Left colon (tissue), 2 donors: ENCODE data around the gene SPOCD1. TPM values are rescaled to one million over a fixed set of nuclear protein-coding genes. Genes with fewer than 3 reads are reported as not detected.

ENCODE experiments used
- ATAC-seq: fragments of 200-7000 bp; cut with Tn5 transposase; one replicate; pipeline ENCODE4 v1.9.1; 2020; ENCODE audit warnings: mild to moderate bottlenecking, moderate library complexity
- DNase-seq, 2 donors: peaks; one replicate each; pipeline ENCODE4 v3.0.0-alpha.2; 2020
- intact Hi-C, 2 donors: fragments of 100-400 bp; cut with DNase I in 1 of 2; cut with micrococcal nuclease in 1 of 2; formaldehyde crosslinking; loops; one replicate each; pipeline versions ENCODE4 v1.11.2 to v1.14.0; 2022; cut with DNase I, micrococcal nuclease
- total RNA-seq, 2 donors: library from RNA; stranded (reverse); fragmentation: NEBNext Ultra II Directional; extraction: Animal tissue kit (Norgen Biotek cat#: 25700); gene quantifications; one replicate each; pipeline ENCODE4 v1.2.1, GENCODE V29; 2021
- donor health status: DM: no; HTN: no; CAD: no.
- donor health status: DM: yes; HTN: yes; CAD: no.

Gene SPOCD1
- total RNA-seq, 2 donors from 2014 or later, result 0.45 to 0.79 TPM

- intact Hi-C loops, result no loop called here
- DNase-seq (no peak), ATAC-seq (no peak)
Observed at GRCh38 chr1:31754397-31754796, 61.4 kb downstream of the SPOCD1 start.

GRCh38 chr1:31753707-31754349, 62.0 kb downstream of the SPOCD1 start:
- DNase-seq (peak; percentile 81 to 82), ATAC-seq (peak; percentile 92)
- intact Hi-C loops, result no loop called here

GRCh38 chr1:31752952-31753475, 62.8 kb downstream of the SPOCD1 start:
- ATAC-seq (no peak), DNase-seq (no peak)
- intact Hi-C loops, result no loop called here

- intact Hi-C loops, result no loop called here
- ATAC-seq, result no peak
- no peak for DNase-seq
Observed at GRCh38 chr1:31752258-31752657, 63.6 kb downstream of the SPOCD1 start.

GRCh38 chr1:31751822-31752241, 64.0 kb downstream of the SPOCD1 start:
- ATAC-seq (no peak), DNase-seq (no peak)
- intact Hi-C loops, result no loop called here

- intact Hi-C loops, result no loop called here
- DNase-seq (no peak), ATAC-seq (peak; percentile 24)
Observed at GRCh38 chr1:31750858-31751510, 64.8 kb downstream of the SPOCD1 start.

- no peak for ATAC-seq
- intact Hi-C loops, result no loop called here
Observed at GRCh38 chr1:31749785-31750735, 65.8 kb downstream of the SPOCD1 start.

GRCh38 chr1:31748365-31748764, 67.5 kb downstream of the SPOCD1 start:
- ATAC-seq (no peak), DNase-seq (no peak)
- intact Hi-C loops, result no loop called here

More at GRCh38 chr1:31749785-31750735, 65.8 kb downstream of the SPOCD1 start:
- DNase-seq, result no peak

- ATAC-seq (no peak), DNase-seq (no peak)
- intact Hi-C loops, result no loop called here
Observed at GRCh38 chr1:31747304-31747703, 68.5 kb downstream of the SPOCD1 start.

- DNase-seq (no peak), ATAC-seq (no peak)
- intact Hi-C loops, result no loop called here
Observed at GRCh38 chr1:31746687-31747086, 69.1 kb downstream of the SPOCD1 start.

GRCh38 chr1:31745946-31746670, 69.7 kb downstream of the SPOCD1 start:
- intact Hi-C loops, result no loop called here

GRCh38 chr1:31745096-31745945, 70.5 kb downstream of the SPOCD1 start:
- DNase-seq (peak; percentile 48 to 73), ATAC-seq (peak; percentile 92)
- intact Hi-C loops, result no loop called here

More at GRCh38 chr1:31745946-31746670, 69.7 kb downstream of the SPOCD1 start:
- no peak for ATAC-seq
- DNase-seq, result no peak

GRCh38 chr1:31744165-31744888, 71.5 kb downstream of the SPOCD1 start:
- intact Hi-C loops, result no loop called here
- ATAC-seq (peak; percentile 24), DNase-seq (peak in 1 of 2 donors; percentile 43)

GRCh38 chr1:31742462-31743212, 73.2 kb downstream of the SPOCD1 start:
- DNase-seq, result no peak
- ATAC-seq, result no peak
- intact Hi-C loops, result no loop called here
